GM12874 (cell line): Measurements from ENCODE around the gene TNFRSF19.
A peak's percentile ranks its signal among the peaks of the same experiment; 100 is the strongest.

Experiments used
- CTCF ChIP-seq: IDR thresholded peaks from 2 replicates; pipeline ENCODE4 v1.5.1; 2011; ENCODE audit warnings: low read depth, mild to moderate bottlenecking, control low read depth, low read length, moderate library complexity; ENCODE audit not compliant: insufficient read depth

TNFRSF19 gene

DNA sequence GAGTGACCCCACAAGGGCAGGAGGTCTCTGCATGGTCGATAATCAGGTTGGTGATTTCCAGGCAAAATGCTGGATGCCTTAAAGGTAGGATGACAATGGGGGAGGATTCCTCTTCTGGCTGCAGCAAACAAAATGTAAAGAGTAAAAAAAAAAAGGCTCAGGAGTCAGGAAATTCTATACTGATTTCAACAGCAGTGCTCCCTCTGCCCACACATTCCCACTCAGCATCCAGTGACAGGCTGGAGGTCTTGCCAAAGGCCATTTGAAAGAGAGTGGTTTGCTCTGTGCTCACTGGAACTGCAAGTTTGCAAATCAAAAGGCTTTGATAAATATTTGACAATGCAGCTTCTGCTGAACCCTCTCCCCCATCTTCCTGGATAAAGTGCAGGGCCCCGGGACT is 135.4 kb downstream of the TNFRSF19 start:
- TF ChIP-seq CTCF, result no peak

DNA sequence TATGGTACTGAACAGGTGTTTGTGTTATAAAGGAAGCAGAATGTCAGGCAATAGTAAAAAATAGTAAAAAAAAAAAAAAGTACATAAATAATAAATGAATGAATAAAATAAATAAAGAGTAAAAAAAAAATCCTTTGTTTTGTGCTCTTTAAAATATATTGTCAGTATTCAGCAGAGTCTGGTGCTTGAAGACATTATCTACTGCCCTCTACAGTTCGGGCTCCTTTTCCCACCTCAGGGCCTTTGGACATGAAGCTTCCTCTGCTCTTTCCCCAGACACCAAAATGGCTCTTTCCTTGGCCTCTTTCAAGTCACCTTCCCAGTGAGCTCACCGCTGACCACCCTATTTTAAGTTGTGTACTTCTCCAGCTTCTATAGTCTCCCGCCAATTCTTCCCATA is 137.5 kb downstream of the TNFRSF19 start:
- peak; percentile 33; the same call in 1 of the 2 replicates for TF ChIP-seq CTCF

- no peak for TF ChIP-seq CTCF
Observed at GRCh38 chr13:23709536-23709935, 139.3 kb downstream of the TNFRSF19 start.

DNA sequence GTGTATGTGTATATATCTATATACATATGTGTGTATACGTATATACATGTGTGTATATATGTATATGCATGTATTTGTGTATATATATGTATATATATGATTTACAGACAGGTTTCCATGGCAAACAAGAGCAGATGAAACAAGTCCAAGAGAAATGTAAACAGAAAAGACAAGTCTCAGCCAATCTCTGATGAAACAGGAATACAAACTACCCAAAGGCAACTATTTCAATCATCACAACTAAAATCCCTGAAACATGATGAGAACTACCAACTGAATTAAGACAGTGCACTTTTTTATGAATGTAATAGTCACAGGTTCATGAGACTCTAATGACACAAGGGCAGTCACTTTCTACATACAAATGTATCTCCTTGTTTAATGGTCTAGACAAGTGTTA is 140.2 kb downstream of the TNFRSF19 start:
- TF ChIP-seq CTCF, result no peak

GRCh38 chr13:23711355-23711754 is 141.1 kb downstream of the TNFRSF19 start:
- no peak for TF ChIP-seq CTCF

DNA sequence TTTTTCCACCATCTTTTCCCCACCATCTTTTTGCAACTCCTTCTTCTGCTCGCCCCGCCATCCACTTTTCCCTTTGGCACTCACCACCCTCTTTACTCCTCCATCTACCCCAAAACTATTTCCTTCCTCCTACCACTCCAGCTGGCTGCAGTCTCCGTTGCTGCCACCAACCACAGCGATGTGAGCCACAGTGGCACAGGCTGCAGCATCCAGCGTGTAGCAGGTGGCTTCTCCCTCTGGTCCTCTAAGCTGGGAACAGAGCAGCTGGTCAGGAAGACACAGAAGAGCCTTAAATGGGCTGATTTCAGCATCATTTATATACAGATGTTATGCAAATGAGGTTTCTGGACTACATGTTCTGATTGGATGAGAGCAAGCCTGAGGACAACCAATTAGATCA is 144.5 kb downstream of the TNFRSF19 start:
- TF ChIP-seq CTCF, result no peak

DNA sequence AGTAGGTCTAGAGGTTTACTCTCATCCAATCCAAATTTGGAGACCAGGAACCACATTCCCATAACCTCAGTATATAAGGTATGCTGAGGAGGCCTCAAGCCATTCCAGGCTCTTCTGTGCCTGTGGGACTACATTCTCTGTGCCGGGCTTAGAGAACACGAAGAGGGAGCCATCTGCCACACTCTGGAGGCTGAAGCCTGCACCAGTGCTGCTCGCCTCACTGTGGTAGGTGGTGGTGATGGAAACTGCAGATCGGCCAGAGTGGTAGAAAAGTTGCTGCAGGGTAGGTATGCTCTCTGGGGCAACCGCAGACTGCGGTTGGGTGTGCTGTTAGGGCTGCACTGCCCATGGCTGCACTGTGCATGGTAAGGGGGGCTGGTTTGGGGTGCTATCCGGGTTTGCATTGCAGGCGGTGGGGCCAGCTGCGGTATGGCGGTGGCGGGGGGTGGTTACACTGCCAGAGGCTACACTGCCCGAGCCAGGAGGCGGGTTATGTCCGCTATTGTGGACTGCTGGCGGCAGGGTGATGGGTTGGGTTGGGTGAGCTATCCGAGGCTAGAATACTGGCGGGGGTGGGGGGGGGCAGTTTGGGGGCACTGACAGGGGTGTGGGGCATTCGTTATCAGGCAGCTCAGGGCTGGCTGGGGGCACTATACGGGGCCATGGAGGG is 145.0 kb downstream of the TNFRSF19 start:
- no peak for TF ChIP-seq CTCF
